HEK293 (cell line): Measurements from ENCODE around the gene NOC4L.
A peak's percentile ranks its signal among the peaks of the same experiment; 100 is the strongest.

ENCODE experiments used
- CTCF ChIA-PET: fragments of 350-600 bp; formaldehyde crosslinking; extraction: SDS; loops from one replicate; lab custom pipeline; 2021; ENCODE audit warnings: antibody characterized with exemption; lab: Yijun Ruan, JAX
- POLR2A ChIA-PET: fragments of 300-600 bp; formaldehyde crosslinking; extraction: SDS; loops from one replicate; lab custom pipeline; 2020; ENCODE audit warnings: antibody characterized with exemption, inconsistent platforms; lab: Yijun Ruan, JAX
- H3K27ac ChIP-seq: fragments of 200-500 bp; sonication (Bioruptor generic); 2 replicates; pipeline ENCODE4 v1.5.1; 2014; ENCODE audit warnings: low read depth, low read length, control low read depth, inconsistent platforms; ENCODE audit errors: extremely low read depth
- H3K36me3 ChIP-seq, 2 experiments: fragments of 200-500 bp in 1 of 2; sonication (Bioruptor generic) in 1 of 2; 1 replicate in 1 of 2; 2 replicates in 1 of 2; pipeline ENCODE4 v1.5.1; 2014 to 2017; ENCODE audit warnings: inconsistent platforms in 2 of 2, low read length in 2 of 2; ENCODE audit not compliant: control insufficient read depth in 2 of 2, insufficient read depth in 1 of 2
- H3K4me1 ChIP-seq: fragments of 200-500 bp; sonication (Bioruptor generic); 2 replicates; pipeline ENCODE4 v1.5.1; 2014; ENCODE audit warnings: mild to moderate bottlenecking, low read length, inconsistent platforms; ENCODE audit not compliant: control insufficient read depth, insufficient read depth
- H3K4me3 ChIP-seq: 2 replicates; pipeline ENCODE4 v1.5.1; 2011; ENCODE audit warnings: low read depth, mild to moderate bottlenecking, control low read depth, low read length, moderate library complexity
- H3K9me3 ChIP-seq: fragments of 200-500 bp; sonication (Bioruptor generic); 2 replicates; pipeline ENCODE4 v1.5.1; 2014; ENCODE audit warnings: low read depth, low read length, inconsistent platforms; ENCODE audit not compliant: control insufficient read depth, insufficient read depth
- IKZF3 ChIP-seq: fragments of 450-650 bp; IDR thresholded peaks from 2 replicates; pipeline ENCODE4 v1.5.0; 2018; ENCODE audit warnings: missing biosample characterization, mild to moderate bottlenecking, missing genetic modification characterization, moderate library complexity
- KLF1 ChIP-seq: fragments of 450-650 bp; formaldehyde crosslinking; IDR thresholded peaks from 2 replicates; pipeline ENCODE4 v1.5.1; 2016; ENCODE audit warnings: missing biosample characterization, missing genetic modification characterization
- KLF9 ChIP-seq: fragments of 450-650 bp; formaldehyde crosslinking; IDR thresholded peaks from 2 replicates; pipeline ENCODE4 v1.5.1; 2016; ENCODE audit warnings: missing biosample characterization, missing genetic modification characterization, low read depth
- WT1 ChIP-seq: fragments of 450-650 bp; formaldehyde crosslinking; IDR thresholded peaks from 2 replicates; pipeline ENCODE4 v1.5.1; 2016; ENCODE audit warnings: missing biosample characterization, missing genetic modification characterization
- ZNF211 ChIP-seq: fragments of 450-650 bp; formaldehyde crosslinking; IDR thresholded peaks from 2 replicates; pipeline ENCODE4 v1.5.1; 2016; ENCODE audit warnings: low read depth, missing biosample characterization, missing genetic modification characterization
- ZNF274 ChIP-seq, 2 experiments: fragments of 200-500 bp in 1 of 2; fragments of 450-650 bp in 1 of 2; sonication (Bioruptor generic) in 1 of 2; formaldehyde crosslinking in 1 of 2; IDR thresholded peaks; 2 replicates each; pipeline versions ENCODE4 v1.5.1 to v1.6.1; 2014 to 2016; ENCODE audit warnings: borderline replicate concordance in 1 of 2, inconsistent platforms in 1 of 2, low read length in 1 of 2, missing biosample characterization in 1 of 2, missing genetic modification characterization in 1 of 2
- ZNF585B ChIP-seq: fragments of 450-650 bp; formaldehyde crosslinking; IDR thresholded peaks from 2 replicates; pipeline ENCODE4 v1.5.1; 2016; ENCODE audit warnings: missing biosample characterization, missing genetic modification characterization
- TF ChIP-seq, protein P1 (sequence below): fragments of 450-650 bp; formaldehyde crosslinking; IDR thresholded peaks from 2 replicates; pipeline ENCODE4 v1.5.1; 2016; ENCODE audit warnings: missing biosample characterization, missing genetic modification characterization
- TF ChIP-seq, protein P2 (sequence below): fragments of 450-650 bp; formaldehyde crosslinking; IDR thresholded peaks from 2 replicates; pipeline ENCODE4 v1.5.1; 2016; ENCODE audit warnings: missing biosample characterization, missing genetic modification characterization
- TF ChIP-seq, protein P3 (sequence below): fragments of 450-650 bp; formaldehyde crosslinking; IDR thresholded peaks from 2 replicates; pipeline ENCODE4 v1.5.1; 2017; ENCODE audit warnings: missing biosample characterization, missing genetic modification characterization
- TF ChIP-seq, protein P4 (sequence below): fragments of 450-650 bp; formaldehyde crosslinking; IDR thresholded peaks from 2 replicates; pipeline ENCODE4 v1.5.1; 2016; ENCODE audit warnings: missing biosample characterization, missing genetic modification characterization

The NOC4L gene

DNA sequence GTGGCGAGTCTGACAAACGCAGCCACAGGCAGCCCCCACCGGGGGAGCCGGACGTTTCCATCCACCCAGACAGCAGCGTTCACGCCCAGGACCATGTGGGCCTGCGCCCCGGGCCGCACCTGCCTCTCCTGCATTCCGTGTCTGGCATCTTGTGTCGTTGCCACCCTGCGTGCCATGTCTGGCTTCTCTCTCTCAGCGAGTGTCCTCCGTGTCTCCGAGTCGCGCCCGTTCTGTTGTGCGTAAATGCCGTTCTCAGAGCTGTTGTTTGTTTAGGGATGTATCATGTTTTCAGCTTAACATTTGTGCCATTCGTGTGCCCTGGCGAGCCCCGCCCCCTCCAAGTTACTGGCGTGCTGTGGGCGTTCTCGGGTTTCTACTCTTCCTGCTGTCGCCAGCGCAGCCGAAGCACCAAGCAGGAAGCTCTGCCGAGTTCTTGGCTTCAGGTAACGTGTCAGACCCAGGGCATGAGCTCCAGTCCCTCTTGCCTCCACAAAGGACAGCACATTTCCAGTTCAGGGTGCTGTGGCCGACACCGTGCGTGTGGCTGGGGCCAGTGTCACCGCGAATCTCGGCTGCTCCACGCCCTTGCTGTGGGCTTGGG is 34.6 kb downstream of the NOC4L start:
- POLR2A ChIA-PET = no interaction called here
- H3K27ac ChIP-seq = no peak overlapping the region
- TF ChIP-seq ZNF585B (tag by site-specific recombination) (no peak), KLF9 (peak; percentile 40; the same call in 1 of the 2 replicates), ZNF274 (IDR thresholded peaks at IDR 0.05; ENCODE audit: low read length) (no peak), ZNF274 (tag by site-specific recombination; IDR thresholded peaks at IDR 0.05; ENCODE audit: borderline replicate concordance) (no peak), KLF1 (tag by site-specific recombination) (peak; percentile 39; the same call in 1 of the 2 replicates), IKZF3 (tag by site-specific recombination) (no peak)
- TF ChIP-seq, protein P1, sequence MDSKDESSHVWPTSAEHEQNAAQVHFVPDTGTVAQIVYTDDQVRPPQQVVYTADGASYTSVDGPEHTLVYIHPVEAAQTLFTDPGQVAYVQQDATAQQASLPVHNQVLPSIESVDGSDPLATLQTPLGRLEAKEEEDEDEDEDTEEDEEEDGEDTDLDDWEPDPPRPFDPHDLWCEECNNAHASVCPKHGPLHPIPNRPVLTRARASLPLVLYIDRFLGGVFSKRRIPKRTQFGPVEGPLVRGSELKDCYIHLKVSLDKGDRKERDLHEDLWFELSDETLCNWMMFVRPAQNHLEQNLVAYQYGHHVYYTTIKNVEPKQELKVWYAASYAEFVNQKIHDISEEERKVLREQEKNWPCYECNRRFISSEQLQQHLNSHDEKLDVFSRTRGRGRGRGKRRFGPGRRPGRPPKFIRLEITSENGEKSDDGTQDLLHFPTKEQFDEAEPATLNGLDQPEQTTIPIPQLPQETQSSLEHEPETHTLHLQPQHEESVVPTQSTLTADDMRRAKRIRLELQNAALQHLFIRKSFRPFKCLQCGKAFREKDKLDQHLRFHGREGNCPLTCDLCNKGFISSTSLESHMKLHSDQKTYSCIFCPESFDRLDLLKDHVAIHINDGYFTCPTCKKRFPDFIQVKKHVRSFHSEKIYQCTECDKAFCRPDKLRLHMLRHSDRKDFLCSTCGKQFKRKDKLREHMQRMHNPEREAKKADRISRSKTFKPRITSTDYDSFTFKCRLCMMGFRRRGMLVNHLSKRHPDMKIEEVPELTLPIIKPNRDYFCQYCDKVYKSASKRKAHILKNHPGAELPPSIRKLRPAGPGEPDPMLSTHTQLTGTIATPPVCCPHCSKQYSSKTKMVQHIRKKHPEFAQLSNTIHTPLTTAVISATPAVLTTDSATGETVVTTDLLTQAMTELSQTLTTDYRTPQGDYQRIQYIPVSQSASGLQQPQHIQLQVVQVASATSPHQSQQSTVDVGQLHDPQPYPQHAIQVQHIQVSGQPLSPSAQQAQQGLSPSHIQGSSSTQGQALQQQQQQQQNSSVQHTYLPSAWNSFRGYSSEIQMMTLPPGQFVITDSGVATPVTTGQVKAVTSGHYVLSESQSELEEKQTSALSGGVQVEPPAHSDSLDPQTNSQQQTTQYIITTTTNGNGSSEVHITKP (tag by site-specific recombination) = no peak
- TF ChIP-seq, protein P2, sequence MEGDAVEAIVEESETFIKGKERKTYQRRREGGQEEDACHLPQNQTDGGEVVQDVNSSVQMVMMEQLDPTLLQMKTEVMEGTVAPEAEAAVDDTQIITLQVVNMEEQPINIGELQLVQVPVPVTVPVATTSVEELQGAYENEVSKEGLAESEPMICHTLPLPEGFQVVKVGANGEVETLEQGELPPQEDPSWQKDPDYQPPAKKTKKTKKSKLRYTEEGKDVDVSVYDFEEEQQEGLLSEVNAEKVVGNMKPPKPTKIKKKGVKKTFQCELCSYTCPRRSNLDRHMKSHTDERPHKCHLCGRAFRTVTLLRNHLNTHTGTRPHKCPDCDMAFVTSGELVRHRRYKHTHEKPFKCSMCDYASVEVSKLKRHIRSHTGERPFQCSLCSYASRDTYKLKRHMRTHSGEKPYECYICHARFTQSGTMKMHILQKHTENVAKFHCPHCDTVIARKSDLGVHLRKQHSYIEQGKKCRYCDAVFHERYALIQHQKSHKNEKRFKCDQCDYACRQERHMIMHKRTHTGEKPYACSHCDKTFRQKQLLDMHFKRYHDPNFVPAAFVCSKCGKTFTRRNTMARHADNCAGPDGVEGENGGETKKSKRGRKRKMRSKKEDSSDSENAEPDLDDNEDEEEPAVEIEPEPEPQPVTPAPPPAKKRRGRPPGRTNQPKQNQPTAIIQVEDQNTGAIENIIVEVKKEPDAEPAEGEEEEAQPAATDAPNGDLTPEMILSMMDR (tag by site-specific recombination) = peak; percentile 11; the same call in 1 of the 2 replicates
- H3K36me3 ChIP-seq = no peaks in the 10 kb centered on the region
- CTCF ChIA-PET = interaction anchor here (0.6 to 1.7 kb wide), 5 partner anchors 11 to 250 kb away, joined by 4 read pairs; no protein-coding TSS in a partner anchor
- no peak overlapping the region for H3K4me3 ChIP-seq
- no peaks in the 10 kb centered on the region for H3K9me3 ChIP-seq
- H3K4me1 ChIP-seq = no peaks in the 10 kb centered on the region

DNA sequence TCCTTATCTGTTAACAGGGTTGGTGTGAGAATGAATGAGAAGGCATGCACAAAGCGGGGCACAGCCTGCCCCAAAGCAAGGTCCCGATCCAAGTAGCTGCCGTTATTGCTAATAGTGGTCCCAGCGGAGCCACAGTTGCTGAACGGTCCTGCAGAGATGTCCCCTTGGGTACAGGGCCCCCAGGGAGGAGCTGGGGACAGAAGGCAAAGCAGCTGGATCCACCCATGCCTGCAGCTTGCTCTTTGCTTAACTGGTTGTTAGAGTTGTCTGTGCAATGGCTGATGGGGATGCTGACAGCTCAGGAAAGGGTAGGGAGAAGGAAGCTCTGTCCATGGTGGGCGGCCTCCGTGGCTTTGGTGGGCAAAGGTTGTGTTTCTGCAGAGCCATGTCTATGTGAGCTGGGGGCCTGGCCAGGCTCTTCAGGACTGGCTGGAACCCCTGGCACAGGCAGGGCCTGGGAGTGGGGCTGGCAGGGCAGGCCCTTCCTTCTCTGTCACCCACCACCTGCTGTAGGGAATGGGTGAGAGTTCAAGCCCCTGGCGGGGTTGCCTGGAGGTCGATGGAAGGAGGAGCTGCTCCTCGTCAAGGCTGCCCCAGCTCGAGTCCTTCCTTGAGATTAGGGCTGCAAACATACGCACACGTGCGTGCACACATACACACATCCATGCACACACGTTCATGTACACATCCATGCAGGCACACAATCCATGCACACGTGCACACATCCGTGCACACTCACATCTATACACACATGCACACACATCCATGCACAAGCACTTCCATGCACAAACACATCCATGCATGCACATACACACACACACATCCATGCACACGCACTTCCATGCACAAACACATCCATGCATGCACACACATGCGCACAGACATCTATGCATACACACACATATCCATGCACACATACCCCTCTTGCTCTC is 35.4 kb downstream of the NOC4L start:
- Histone ChIP-seq H3K4me3 (no peak overlapping the region), H3K36me3 (no peaks in the 10 kb centered on the region), H3K4me1 (no peaks in the 10 kb centered on the region), H3K27ac (no peak overlapping the region), H3K9me3 (no peaks in the 10 kb centered on the region)
- TF ChIP-seq ZNF211 = no peak
- TF ChIP-seq, protein P3, sequence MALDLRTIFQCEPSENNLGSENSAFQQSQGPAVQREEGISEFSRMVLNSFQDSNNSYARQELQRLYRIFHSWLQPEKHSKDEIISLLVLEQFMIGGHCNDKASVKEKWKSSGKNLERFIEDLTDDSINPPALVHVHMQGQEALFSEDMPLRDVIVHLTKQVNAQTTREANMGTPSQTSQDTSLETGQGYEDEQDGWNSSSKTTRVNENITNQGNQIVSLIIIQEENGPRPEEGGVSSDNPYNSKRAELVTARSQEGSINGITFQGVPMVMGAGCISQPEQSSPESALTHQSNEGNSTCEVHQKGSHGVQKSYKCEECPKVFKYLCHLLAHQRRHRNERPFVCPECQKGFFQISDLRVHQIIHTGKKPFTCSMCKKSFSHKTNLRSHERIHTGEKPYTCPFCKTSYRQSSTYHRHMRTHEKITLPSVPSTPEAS (tag by site-specific recombination) = peak; percentile 78
- TF ChIP-seq, protein P4, sequence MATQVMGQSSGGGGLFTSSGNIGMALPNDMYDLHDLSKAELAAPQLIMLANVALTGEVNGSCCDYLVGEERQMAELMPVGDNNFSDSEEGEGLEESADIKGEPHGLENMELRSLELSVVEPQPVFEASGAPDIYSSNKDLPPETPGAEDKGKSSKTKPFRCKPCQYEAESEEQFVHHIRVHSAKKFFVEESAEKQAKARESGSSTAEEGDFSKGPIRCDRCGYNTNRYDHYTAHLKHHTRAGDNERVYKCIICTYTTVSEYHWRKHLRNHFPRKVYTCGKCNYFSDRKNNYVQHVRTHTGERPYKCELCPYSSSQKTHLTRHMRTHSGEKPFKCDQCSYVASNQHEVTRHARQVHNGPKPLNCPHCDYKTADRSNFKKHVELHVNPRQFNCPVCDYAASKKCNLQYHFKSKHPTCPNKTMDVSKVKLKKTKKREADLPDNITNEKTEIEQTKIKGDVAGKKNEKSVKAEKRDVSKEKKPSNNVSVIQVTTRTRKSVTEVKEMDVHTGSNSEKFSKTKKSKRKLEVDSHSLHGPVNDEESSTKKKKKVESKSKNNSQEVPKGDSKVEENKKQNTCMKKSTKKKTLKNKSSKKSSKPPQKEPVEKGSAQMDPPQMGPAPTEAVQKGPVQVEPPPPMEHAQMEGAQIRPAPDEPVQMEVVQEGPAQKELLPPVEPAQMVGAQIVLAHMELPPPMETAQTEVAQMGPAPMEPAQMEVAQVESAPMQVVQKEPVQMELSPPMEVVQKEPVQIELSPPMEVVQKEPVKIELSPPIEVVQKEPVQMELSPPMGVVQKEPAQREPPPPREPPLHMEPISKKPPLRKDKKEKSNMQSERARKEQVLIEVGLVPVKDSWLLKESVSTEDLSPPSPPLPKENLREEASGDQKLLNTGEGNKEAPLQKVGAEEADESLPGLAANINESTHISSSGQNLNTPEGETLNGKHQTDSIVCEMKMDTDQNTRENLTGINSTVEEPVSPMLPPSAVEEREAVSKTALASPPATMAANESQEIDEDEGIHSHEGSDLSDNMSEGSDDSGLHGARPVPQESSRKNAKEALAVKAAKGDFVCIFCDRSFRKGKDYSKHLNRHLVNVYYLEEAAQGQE (tag by site-specific recombination) = peak; percentile 89
- TF ChIP-seq WT1 (tag by site-specific recombination) = no peak
- ChIA-PET POLR2A (no interaction called here), CTCF (interaction anchor here (0.7 to 1.7 kb wide), 4 partner anchors 10 to 59 kb away, joined by 4 read pairs; no protein-coding TSS in a partner anchor)
